ENCODE data around the gene ZNF215.

GRCh38 chr11:6928916-6929315 is 2.7 kb downstream of the ZNF215 start:
- TF ChIP-seq CTCF (IDR thresholded peaks at IDR 0.05) = no peak
- TF ChIP-seq EZH2 (IDR thresholded peaks at IDR 0.05; ENCODE audit: borderline replicate concordance, insufficient read depth, low read depth, low read length, poor library complexity, severe bottlenecking) = no peak
